HG03558 (cell line): ENCODE measurements around the gene NMRK1.

Experiments
- ATAC-seq: cut with Tn5 transposase; IDR thresholded peaks from one replicate; pipeline ENCODE4 v1.9.1; 2021; ENCODE audit warnings: moderate number of reproducible peaks; ENCODE audit not compliant: unreplicated experiment; ENCODE audit errors: extremely low read depth

NMRK1 gene

DNA sequence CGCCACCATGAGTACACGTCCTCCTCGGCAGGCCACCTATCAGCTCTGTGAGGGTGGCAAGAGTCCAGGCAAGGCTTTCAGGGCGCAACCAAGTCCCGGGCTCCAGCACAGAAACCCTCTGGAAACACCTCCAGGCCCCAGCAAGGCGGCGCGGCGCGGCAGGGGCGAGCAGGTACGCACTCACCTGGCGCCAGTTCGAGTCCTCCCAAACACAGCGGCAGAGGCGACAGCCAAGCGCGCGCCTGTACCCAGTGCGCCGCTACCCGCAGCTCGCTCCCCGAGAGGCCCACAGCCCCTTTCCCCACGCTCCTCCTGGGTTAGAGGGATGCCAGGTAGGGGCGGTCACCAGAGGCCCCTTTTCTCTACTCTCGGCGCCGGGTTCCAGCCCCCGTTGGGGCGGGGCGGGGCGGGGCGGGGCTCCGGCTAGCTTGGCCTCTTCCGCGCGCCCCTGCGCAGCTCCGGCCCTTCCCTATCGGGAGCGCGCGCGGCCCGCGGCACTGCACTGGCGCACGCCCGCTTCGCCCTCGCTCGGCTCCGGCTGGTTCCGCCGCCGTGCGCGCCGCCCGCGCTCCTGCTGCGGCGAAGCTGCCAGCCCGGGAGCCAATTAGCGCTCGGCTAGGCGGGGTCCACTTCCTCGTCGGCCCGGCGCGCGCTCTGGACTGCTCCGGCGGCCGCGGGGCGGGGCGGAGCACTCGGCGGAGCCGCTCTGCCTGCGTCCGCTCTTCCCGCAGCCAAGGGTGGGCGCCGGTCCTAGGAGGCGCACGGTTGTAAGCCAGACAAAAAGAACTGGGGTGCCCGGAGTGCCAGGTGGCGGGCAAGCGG is at the start of gene NMRK1, which contains the start of gene OSTF1:
Gene NMRK1 (minus strand): TSS at position 332 of the 822 bp plus-strand sequence. CDS start 5,040 bp downstream, outside the sequence.
Gene OSTF1 (plus strand): TSS at position 691 of the 822 bp plus-strand sequence. CDS start 179 bp downstream, outside the sequence.
- peak; percentile 87 for ATAC-seq

DNA sequence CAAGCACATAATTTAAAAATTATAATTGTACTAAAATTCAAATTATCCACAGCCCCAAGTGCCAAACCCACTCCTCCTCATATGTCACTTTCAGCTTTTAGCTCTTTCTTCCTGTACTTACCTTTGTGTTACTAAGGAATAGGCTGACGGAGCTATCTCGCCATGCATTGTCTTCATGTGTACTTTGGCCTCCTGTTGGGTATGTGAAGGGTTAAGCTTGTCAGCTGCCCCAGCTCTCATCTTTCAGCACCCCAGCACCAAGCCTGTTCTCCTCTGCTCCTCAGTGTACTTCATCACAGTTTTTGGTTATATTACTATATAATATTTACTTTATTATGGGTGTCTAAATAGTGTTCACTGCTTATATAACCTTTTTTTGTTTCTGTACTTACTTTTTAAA is 46.5 kb upstream of the NMRK1 start:
- no peak for ATAC-seq

DNA sequence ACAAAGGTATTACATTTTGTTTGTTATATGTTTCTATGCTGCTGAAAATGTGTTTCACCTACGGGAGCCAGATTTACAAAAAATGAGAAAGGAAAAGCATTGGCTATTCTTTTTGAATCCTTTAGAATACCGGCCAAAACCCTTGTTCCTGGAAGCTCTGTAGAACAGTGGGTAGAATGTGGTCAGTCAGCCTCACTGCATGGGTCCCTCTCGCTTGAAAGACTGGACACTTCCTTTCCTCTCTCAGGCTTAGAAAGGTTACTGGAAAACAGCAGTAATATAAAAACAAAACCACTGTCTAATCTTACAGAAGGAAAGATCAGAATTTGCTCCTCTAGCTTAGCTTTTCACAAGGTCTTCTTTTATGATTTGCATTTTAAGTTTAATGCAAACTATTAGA is 45.4 kb upstream of the NMRK1 start:
- no peak for ATAC-seq

DNA sequence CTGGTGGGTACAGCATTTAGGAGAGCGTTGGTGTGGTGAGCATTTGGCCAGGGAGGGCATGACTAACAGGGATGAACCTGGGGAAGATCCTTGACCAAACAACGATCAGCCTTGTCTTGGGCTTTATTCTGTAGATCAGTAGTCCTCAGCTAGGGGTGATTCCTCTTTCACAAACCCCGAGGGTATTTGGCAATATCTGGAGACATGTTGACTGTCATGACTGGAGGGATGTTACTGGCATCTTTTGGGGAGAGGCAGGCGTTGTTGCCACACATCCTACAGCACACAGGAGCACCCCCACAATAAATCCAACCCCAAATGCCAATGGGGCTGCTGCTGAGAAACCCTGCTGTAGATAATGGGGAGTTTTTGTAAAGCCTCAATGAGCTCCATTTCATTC is 44.3 kb upstream of the NMRK1 start:
- no peak for ATAC-seq

DNA sequence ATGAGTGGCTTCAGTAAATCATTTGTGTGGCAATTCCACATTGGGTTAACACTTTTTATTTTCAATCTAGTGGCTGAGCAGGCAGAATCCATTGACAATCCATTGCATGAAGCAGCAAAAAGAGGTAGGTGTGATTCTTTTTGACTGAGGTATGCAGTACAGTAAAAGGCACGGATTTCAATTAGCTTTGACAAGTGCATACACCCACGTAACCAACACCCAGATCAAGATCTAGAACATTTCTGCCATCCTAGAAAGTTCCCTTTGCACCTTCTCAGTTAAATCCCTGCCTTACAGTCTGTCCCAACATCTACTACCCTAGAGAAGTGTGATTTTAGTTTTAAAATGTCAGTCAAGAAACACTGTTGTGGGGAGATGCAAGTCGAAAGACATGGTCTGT is 43.7 kb upstream of the NMRK1 start:
- ATAC-seq: no peak

DNA sequence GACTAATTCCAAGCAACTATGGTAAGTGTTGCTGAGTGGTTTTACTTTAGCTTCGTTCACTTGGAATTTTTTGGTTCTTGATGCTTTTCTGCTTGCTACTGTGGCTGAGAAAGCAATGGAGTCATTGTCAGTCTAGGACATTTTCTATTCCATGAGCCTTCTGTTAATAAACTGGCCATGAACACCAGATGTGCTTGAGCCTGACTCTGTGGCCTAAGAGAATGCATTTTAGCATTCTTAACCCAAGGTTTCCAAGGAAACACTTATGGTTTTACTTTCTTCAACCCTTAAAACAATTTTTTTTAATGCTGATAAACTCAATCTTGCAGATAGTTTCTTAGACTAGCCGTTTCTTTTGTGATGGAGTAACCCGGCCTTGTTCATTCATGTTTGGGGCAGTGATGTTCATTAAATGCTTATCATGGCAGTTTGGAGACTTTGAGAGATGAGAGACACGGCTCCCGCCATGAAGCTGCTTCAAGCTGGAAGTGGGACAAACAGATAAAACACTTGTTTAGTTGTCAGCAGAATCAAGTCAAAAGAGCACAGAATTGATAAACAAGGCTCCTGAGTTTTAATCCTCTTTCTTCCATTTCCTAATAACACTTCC is 42.8 kb upstream of the NMRK1 start:
- ATAC-seq: no peak

DNA sequence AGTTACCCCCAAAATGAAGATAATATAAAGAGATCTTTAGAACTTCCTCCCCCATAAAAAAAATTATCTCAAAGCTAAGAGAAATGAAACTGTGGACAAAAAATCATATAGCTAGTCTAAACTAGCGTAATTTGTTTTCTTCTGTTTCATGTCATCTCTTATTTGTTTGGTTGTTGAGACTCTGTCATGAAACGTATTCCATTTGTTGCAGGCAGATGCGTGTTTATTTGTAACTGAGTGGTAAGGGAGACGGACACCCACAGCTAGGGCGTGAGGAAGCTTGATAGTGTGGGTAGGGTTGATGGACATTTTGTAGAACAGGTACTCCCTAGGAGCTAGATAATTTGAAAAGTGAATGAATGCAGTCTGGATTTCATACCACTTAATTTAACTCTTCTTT is 42.2 kb upstream of the NMRK1 start:
- ATAC-seq: no peak

DNA sequence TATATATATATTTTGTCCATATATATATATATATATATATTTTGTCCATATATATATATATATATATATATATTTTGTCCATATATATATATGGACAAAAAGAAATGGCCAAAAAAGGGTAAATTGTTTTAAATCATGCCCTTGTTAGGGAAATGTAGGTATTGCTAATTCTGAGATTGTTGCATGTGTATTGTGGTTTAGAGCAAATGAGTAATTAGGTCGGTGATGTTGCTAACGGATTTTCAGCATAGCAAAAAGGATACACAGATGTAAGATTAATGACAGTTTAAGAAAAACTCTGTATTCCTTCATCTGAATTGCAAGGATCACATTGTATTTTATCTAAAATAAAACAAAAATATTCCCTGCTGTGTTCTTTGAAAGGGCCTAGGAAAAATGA is 40.6 kb upstream of the NMRK1 start:
- no peak for ATAC-seq

DNA sequence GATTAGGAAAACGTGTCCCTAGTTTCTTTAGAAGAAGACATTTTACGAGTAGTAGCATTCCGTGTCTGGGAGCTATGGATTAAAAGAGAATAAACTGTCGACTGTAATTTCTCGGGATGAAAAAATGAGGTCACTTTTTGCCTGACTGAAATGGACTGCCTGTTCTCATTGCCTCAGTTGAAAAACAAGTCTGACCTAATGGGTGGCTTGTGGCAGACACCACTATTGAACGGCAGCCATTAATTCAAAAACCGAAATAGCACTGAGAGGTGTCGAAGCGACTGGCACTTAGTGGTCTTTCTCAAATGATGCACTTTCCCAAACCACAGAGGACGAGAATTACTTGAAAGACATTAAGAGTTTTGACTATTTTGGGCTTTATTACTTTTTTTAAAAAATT is 35.7 kb upstream of the NMRK1 start:
- no peak for ATAC-seq

DNA sequence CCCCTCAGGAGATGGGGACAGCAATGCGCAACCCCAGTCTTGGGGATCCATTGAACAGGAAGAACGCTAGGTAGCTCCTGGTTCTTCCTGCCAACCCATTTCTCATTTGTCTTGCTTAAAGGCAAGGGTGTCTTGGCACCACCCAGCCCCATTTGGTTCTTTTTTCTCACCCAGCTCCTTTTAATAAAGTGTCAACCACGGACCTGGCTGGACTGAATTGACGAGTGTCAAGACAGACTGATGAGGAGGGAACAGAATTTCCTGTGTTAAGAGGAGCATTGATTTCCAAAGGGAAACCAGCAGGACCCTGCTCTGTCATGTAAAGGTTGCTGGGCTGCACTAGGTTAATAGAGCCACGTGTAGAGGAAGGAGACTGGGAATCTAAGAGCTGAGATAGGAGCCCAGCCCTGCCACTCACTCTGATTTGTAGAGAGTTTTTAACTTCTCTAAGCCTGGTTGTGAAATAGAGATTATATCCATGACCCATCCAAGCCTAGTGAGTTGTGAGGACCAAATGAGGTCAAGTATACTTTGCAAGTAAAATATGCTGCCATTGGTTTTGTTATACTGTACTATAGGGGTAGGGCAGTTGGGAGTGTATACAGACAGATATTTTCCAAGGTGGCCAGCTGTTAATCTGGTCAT is 34.1 kb upstream of the NMRK1 start:
- ATAC-seq: no peak

DNA sequence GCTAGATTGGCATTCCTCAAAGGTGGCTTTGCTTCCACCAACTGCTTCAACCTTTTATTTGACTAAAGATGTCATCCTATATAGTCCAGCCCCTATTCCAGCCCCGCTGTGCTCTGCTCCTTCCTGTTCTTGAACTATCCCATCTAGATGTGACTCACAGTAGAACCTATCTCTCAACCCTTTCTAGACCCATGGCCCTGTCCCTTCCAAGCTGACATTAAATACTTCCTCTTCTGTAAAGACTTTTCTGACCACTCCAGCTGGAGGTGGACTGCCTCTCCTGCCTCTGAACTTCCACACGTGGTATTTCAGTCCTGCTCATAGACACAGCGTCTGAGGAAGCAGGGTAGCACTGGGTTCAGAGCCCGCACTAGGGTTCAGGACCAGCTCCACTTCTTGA is 32.7 kb upstream of the NMRK1 start:
- no peak for ATAC-seq

DNA sequence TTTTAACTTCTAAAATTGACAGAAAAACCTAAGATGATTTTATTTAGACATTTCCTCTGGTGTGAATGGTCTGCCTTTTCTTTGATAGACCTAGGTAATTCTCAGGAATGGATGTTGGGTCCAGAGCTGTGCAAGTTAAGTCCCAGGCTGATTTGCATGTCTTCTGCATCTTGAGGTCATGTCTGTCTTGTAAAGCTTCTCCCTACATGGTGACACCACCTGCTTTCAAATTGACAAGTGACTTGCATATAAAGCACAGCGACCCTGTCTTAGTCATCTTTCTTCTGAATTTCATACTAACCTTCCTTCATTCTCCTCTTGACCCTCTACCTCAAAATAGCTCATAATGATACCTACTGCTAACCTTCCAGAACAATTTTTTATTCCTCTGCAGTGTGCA is 29.6 kb upstream of the NMRK1 start:
- no peak for ATAC-seq

DNA sequence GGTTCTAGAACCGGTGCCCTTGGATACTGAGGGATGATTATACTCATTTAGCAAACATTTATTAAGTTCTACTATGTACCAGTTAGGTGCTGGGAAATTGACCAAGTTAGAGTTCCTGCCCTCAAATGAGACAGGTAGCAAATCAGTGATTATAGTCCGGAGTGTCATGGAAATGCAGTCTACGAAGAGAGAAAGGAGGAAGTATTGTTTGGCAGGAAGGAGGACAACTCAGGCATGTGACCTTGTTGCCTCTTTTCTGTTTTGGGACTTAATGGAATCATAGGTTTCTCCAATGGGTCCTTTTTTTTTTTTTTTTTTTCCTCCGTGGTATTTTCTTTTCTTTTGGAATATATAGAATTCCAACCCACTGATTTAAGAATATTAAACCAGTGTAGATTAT is 28.4 kb upstream of the NMRK1 start:
- no peak for ATAC-seq

DNA sequence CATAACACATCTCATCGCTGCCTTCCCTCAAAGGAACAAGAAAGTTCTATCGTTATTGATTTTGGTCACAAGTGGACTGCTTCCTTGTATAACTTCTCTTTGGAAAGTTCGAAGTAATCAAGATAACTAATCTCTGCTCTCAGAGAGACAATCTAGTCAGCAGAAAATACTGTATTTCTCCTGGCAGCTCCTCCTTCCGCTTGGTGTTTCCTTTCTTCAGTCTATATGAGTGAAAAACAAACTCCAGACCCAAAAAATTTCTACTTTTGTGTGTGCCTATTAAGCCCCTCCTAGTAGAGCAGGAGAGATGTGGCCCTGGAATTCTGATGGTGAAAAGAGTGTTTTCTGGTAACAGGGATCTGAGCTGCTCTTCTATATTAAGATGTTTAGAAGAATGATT is 24.8 kb upstream of the NMRK1 start:
- no peak for ATAC-seq

DNA sequence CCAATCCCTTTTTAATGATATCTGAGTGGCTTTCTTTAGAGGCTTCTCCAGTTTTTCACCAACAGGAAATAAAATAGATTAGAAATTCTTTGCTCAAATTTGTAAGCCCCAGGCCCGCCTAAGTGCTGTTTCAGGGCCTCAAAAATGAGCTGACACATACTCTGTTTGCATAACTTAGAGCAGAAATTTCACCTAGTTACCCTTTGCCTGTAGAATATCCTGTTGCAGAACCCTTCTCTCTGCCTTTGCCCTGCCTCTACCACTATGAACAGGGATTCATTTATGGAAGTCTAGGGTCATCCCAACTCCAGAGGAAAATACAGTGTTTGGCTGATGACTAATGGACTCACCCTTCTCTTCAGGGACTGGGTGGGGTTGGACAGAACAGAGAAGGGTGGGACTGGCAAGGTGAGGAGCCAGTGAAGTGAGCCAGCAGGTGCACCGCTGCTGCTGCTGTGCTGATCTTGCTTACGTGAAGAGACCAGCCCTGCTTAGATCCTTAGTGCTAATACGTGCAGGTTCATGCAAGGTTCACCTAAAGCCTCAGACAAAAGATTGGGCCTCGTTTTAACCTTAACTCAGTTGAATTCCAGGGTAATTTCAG is 23.2 kb upstream of the NMRK1 start:
- no peak for ATAC-seq

DNA sequence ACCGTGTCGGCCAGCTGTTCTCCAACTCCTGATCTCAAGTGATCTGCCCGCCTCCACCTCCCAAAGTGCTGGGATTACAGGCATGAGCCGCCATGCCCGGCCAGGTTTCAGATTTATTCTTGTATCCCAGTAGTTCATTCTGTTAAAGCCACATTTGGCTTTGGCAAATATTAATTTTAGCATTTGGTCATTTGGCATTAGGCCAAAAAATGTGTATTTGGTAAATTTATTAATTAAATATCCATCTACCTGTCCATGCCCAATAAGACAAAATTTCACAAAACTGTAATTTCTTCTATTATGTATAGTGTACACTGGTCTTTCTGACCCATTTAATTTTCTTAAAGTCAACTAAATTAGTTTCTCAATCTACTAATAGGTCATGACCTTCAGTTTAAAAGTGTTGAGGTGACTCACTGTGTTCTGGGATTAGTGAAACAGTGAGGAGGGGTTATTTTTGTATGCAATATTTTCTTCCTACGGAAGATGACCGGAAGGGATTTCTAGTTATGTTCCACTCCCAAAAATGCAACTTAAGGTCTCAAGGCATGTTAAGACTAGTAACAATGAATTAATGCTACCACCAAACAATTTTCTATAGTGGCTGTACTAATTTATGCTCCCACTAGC is 21.4 kb upstream of the NMRK1 start:
- no peak for ATAC-seq

DNA sequence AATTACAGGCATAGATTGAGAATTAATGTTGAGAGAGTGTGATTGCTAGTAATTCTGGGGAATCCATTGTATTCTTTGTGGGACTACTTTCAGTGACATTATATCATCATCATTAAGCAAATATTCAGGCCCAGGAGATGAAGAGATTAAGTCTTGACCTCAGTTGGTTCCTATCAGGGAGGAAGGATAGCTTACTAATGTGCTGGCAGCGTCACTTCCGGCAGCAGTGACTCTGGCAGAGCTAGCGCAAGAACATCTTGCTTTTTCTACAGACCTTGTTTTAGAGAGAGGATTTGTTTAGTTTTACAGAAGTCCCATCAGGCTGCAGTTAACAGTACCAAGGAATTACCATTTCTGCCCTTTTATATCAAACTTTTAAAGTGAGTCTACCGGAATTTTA is 20.6 kb upstream of the NMRK1 start:
- no peak for ATAC-seq

DNA sequence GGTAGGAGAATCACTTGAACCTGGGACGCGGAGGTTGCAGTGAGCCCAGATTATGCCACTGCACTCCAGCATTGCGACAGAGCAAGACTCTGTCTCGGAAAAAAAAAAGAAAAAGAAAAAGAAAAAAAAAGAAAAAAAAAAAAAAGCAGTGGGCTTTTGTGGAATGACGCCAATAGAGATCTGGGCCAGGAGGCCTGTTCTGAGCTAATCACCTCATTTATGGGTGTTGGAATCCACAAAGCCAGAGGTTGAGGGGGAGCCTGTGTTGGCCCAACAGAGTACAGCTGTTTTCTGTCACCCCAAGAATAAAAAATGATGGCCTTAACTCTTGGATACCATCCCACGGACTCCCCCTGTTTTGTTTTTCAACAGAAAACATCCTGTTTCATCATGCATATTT is 18.9 kb upstream of the NMRK1 start:
- no peak for ATAC-seq

DNA sequence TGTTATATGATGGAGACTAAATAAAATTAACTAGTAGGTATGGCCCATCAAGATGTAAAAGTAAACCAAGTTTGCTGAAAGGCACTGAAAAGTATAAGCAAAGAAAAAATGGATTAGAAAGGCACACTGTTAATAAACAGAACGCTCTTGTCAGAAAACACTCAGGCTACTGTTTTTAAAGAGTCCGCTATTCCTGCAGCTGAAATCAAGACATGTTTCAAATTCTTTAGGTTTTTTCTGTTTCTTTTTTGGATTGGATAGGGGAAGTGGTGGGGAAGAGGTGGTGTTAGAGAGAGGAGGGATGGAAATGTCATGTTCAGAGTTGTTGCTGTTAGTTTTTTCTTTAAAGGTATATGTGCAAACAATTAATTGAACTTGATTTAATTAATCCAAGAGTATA is 17.9 kb upstream of the NMRK1 start:
- ATAC-seq: no peak

DNA sequence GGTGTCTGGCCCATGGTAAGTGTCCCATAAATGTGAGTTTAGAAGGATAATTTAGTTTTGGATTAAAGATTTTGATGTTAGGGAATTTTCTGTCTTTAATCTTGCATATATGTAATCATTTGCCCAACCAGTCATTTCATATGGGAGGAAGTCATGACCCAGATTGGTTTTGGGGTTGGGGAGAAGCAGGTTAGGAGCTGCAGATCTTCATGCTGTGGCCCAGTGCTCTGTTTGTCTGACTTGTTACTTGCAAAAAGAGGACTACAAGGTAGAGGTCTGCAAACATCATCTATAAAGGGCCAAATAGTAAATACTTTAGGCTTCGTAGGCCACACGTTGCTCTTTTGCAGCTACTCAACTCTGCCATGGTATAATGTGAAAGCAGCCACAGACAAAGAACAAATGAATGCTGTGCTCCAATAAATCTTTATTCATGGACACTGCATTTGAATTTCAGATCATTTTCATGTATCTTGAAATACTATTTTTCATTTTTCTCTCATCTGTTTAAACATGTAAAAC is 17.1 kb upstream of the NMRK1 start:
- no peak for ATAC-seq
